Loucy (cell line): ENCODE data around the gene SYDE2.

Experiments used
- H2AFZ ChIP-seq: fragments of 200-600 bp; sonication (generic); 2 replicates; pipeline ENCODE4 v1.6.0; 2016; ENCODE audit warnings: antibody characterized with exemption, mild to moderate bottlenecking, low read length, moderate library complexity
- H3F3A ChIP-seq: fragments of 200-600 bp; 2 replicates; pipeline ENCODE4 v1.6.0; 2016; ENCODE audit warnings: antibody characterized with exemption, low read depth, mild to moderate bottlenecking
- H3K27me3 ChIP-seq: fragments of 200-600 bp; sonication (generic); 2 replicates; pipeline ENCODE4 v1.6.1; 2014; ENCODE audit warnings: low read length, mild to moderate bottlenecking; ENCODE audit not compliant: insufficient read depth, poor library complexity, severe bottlenecking
- H3K36me3 ChIP-seq: fragments of 200-600 bp; sonication (generic); 2 replicates; pipeline ENCODE4 v1.6.1; 2016; ENCODE audit warnings: low read length; ENCODE audit not compliant: insufficient read depth
- H3K4me1 ChIP-seq: fragments of 200-600 bp; sonication (generic); 2 replicates; pipeline ENCODE4 v1.5.1; 2014; ENCODE audit warnings: low read length, mild to moderate bottlenecking; ENCODE audit not compliant: insufficient read depth, poor library complexity, severe bottlenecking
- H3K4me2 ChIP-seq: fragments of 200-600 bp; sonication (generic); 2 replicates; pipeline ENCODE4 v1.6.0; 2014; ENCODE audit warnings: antibody characterized with exemption, low read length, low read depth, mild to moderate bottlenecking; ENCODE audit not compliant: poor library complexity, severe bottlenecking
- H3K4me3 ChIP-seq: fragments of 200-600 bp; sonication (generic); 2 replicates; pipeline ENCODE4 v1.5.1; 2014; ENCODE audit warnings: low read length, mild to moderate bottlenecking, mixed read lengths; ENCODE audit not compliant: poor library complexity, severe bottlenecking
- H3K79me2 ChIP-seq: fragments of 200-600 bp; sonication (generic); 2 replicates; pipeline ENCODE4 v1.6.1; 2014; ENCODE audit warnings: low read length; ENCODE audit not compliant: insufficient read depth
- H3K9ac ChIP-seq: fragments of 200-600 bp; sonication (generic); 2 replicates; pipeline ENCODE4 v1.6.0; 2014; ENCODE audit warnings: mild to moderate bottlenecking, low read depth, low read length, moderate library complexity; ENCODE audit not compliant: poor library complexity, severe bottlenecking
- H3K9me2 ChIP-seq: fragments of 200-600 bp; sonication (generic); replicated peaks from 2 replicates; pipeline ENCODE4 v1.6.1; 2016; ENCODE audit warnings: low read depth, low read length, mixed read lengths
- H3K9me3 ChIP-seq: fragments of 200-600 bp; sonication (generic); 2 replicates; pipeline ENCODE4 v1.6.1; 2014; ENCODE audit warnings: mild to moderate bottlenecking, antibody characterized with exemption, low read length, low read depth; ENCODE audit not compliant: insufficient read depth
- H4K20me1 ChIP-seq: fragments of 200-600 bp; sonication (generic); 2 replicates; pipeline ENCODE4 v1.6.0; 2014; ENCODE audit warnings: antibody characterized with exemption, low read length, mild to moderate bottlenecking; ENCODE audit not compliant: insufficient read depth, poor library complexity, severe bottlenecking
- CTCF ChIP-seq: fragments of 200-600 bp; sonication (generic); conservative IDR thresholded peaks from 2 replicates; pipeline ENCODE4 v1.5.1; 2014; ENCODE audit warnings: mild to moderate bottlenecking, antibody characterized with exemption, low read length
- EZH2phosphoT487 ChIP-seq: fragments of 200-600 bp; IDR thresholded peaks from 2 replicates; pipeline ENCODE4 v1.6.1; 2018; ENCODE audit warnings: antibody characterized with exemption, mild to moderate bottlenecking, moderate library complexity, borderline replicate concordance

SYDE2 gene

GRCh38 chr1:85214654-85215053, 13.8 kb upstream of the SYDE2 start:
- no peak for TF ChIP-seq EZH2phosphoT487
- TF ChIP-seq CTCF = no peak
- H3F3A ChIP-seq = no peaks in the 10 kb centered on the region
- no peaks in the 10 kb centered on the region for H4K20me1 ChIP-seq
- H3K9me3 ChIP-seq = no peaks in the 10 kb centered on the region
- H3K36me3 ChIP-seq = no peaks in the 10 kb centered on the region
- H3K27me3 ChIP-seq = no peaks in the 10 kb centered on the region
- no peaks in the 10 kb centered on the region for H3K9me2 ChIP-seq
- no peaks in the 10 kb centered on the region for H3K79me2 ChIP-seq
- no peak overlapping the region for H3K4me3 ChIP-seq
- no peak overlapping the region for H2AFZ ChIP-seq
- H3K9ac ChIP-seq = no peak overlapping the region
- H3K4me2 ChIP-seq = no peak overlapping the region
- H3K4me1 ChIP-seq = no peaks in the 10 kb centered on the region

DNA sequence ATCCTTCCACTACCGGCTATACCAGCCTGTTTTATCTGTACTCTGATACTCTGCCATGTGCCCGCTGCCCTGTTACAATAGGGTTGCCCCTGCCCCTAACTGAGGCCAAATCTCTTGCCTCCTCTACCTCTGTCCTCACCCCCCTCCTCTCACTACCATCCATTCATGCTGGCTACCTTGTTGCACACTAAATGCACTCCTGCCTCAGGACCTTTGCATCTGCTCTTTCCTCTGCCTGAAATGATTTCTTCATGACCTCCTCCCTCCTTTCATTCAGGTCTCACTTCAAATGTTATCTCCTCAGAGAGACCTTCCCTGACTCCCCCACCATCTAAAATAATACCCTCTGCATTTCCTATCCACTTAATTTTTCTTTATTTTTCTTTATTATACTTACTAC, 7.7 kb upstream of the SYDE2 start:
- no peaks in the 10 kb centered on the region for H3F3A ChIP-seq
- H2AFZ ChIP-seq = no peak overlapping the region
- no peaks in the 10 kb centered on the region for H4K20me1 ChIP-seq
- H3K79me2 ChIP-seq = no peaks in the 10 kb centered on the region
- no peaks in the 10 kb centered on the region for H3K27me3 ChIP-seq
- H3K4me3 ChIP-seq = no peak overlapping the region
- no peaks in the 10 kb centered on the region for H3K9me2 ChIP-seq
- H3K36me3 ChIP-seq = no peaks in the 10 kb centered on the region
- H3K4me2 ChIP-seq = no peak overlapping the region
- no peaks in the 10 kb centered on the region for H3K4me1 ChIP-seq
- no peaks in the 10 kb centered on the region for H3K9me3 ChIP-seq
- no peak overlapping the region for H3K9ac ChIP-seq
- TF ChIP-seq CTCF (no peak), EZH2phosphoT487 (no peak)

- no peaks in the 10 kb centered on the region for H3K4me1 ChIP-seq
- no peaks in the 10 kb centered on the region for H3K9me2 ChIP-seq
- H3K9me3 ChIP-seq = no peaks in the 10 kb centered on the region
- TF ChIP-seq EZH2phosphoT487 (no peak), CTCF (no peak)
- H3K4me2 ChIP-seq = no peak overlapping the region
- no peak overlapping the region for H3K4me3 ChIP-seq
- H3K36me3 ChIP-seq = no peaks in the 10 kb centered on the region
- no peaks in the 10 kb centered on the region for H3F3A ChIP-seq
- no peaks in the 10 kb centered on the region for H4K20me1 ChIP-seq
- H3K9ac ChIP-seq = no peak overlapping the region
- no peaks in the 10 kb centered on the region for H3K79me2 ChIP-seq
- no peak overlapping the region for H2AFZ ChIP-seq
- H3K27me3 ChIP-seq = no peaks in the 10 kb centered on the region
Observed at GRCh38 chr1:85203573-85204171, 2.9 kb upstream of the SYDE2 start.
